ENCODE measurements around the gene GLMP.

GLMP gene

GRCh38 chr1:156251527-156251926, 44.0 kb downstream of the GLMP start:
- peak in 7 of 58 donors; percentile 21 to 39 (median 29) for DNase-seq

- DNase-seq = no peak
These were observed 45.9 kb downstream of the GLMP start for GRCh38 chr1:156249593-156249992.

GRCh38 chr1:156248323-156248683, 47.2 kb downstream of the GLMP start:
- DNase-seq = no peak

- peak; percentile 34 to 97 (median 89) for DNase-seq
These were observed 47.8 kb downstream of the GLMP start, which contains the start of gene PAQR6 for GRCh38 chr1:156247460-156248322. Gene PAQR6 (minus strand): TSS chr1:156248056. CDS start chr1:156246731, 1,325 bp downstream.

- peak in 10 of 58 donors; percentile 41 to 68 (median 48) for DNase-seq
These were observed 48.6 kb downstream of the GLMP start for GRCh38 chr1:156246781-156247459.

- no peak for DNase-seq
These were observed 49.2 kb downstream of the GLMP start for GRCh38 chr1:156246241-156246780.

GRCh38 chr1:156245451-156246232, 49.8 kb downstream of the GLMP start:
- DNase-seq = peak in 1 of 58 donors; percentile 25

- no peak for DNase-seq
These were observed 50.8 kb downstream of the GLMP start for GRCh38 chr1:156244712-156245111.

- no peak for DNase-seq
These were observed 51.4 kb downstream of the GLMP start for GRCh38 chr1:156244126-156244525.

- peak in 5 of 58 donors; percentile 17 to 39 (median 22) for DNase-seq
These were observed 52.7 kb downstream of the GLMP start for GRCh38 chr1:156242738-156243137.
